Measurements from ENCODE around the gene OSBPL9.

DNA sequence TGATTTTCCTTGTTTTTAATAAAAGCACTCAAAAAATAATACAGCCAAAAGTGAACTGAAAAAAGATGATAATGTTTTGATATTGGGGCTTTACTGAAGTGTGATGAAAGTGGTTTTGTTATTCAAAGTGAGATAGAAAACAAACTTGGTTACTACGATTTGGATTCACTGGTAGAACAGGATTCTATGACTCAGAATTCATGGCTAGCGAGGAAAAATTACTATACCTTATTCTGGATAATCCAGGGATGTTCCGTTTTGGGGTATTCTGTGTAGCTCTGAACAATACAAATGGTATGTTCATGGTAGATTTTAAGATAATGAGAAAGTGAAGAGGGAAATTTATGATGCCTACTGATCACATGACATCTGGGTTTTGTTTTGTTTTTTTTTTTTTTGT lies 144.0 kb downstream of the OSBPL9 start:
- TF ChIP-seq, protein P1, sequence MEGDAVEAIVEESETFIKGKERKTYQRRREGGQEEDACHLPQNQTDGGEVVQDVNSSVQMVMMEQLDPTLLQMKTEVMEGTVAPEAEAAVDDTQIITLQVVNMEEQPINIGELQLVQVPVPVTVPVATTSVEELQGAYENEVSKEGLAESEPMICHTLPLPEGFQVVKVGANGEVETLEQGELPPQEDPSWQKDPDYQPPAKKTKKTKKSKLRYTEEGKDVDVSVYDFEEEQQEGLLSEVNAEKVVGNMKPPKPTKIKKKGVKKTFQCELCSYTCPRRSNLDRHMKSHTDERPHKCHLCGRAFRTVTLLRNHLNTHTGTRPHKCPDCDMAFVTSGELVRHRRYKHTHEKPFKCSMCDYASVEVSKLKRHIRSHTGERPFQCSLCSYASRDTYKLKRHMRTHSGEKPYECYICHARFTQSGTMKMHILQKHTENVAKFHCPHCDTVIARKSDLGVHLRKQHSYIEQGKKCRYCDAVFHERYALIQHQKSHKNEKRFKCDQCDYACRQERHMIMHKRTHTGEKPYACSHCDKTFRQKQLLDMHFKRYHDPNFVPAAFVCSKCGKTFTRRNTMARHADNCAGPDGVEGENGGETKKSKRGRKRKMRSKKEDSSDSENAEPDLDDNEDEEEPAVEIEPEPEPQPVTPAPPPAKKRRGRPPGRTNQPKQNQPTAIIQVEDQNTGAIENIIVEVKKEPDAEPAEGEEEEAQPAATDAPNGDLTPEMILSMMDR (IDR thresholded peaks at IDR 0.05) = no peak
- TF ChIP-seq ZFX (IDR thresholded peaks at IDR 0.05; ENCODE audit: borderline replicate concordance) = no peak

All from 22Rv1 (cell line).